Ecto neural progenitor cell (in vitro differentiated cells): Measurements from ENCODE around the gene CD109.
"Not testable (repeated sequence)": the region's sequence is repeated elsewhere in the genome, so short reads cannot be mapped to it uniquely, and the experiment has no call there.

Source experiments
- DNase-seq: peaks from one replicate; pipeline ENCODE4 v3.0.0-alpha.2; 2018; ENCODE audit warnings: low spot score

The CD109 gene

DNA sequence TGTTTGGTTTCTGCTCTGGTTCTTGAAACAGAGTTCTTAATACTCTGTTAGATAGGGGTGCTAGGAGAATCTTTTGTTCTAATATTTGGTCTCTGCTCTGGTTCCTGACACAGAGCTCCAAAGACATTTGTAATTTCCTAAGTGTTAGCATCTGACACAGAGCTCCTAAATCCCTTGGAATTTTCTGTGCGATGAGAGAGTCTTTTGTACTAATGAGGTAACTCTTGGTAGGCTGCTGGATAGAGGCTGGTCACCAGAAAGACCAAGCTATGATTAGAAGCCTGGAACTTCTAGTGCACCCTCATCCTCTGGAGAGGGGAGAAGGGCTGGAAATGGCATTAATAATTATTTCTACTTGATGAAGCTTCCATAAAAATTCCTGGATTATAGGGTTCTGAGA is 7.7 kb upstream of the CD109 start:
- no peak for DNase-seq

GRCh38 chr6:73690056-73690455 is 5.9 kb upstream of the CD109 start:
- DNase-seq, result no peak

DNA sequence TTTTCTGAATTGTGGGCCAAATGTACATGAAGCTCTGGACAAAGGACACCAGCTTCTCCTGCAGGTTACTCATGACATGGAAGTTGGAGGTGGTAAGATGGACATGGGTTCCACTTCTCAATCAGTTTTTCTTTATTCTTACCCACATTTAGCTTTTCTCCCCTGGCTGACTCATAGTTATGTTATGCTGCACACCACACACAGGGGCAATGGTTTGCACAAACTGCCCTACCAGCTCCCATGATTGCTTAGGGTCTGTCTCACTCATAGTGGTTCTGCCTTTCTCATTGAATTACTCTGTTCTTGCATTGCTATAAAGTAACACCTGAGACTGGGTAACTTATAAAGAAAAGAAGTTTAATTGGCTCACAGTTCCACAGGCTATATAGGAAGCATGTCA is 4.5 kb upstream of the CD109 start:
- DNase-seq, result no peak

DNA sequence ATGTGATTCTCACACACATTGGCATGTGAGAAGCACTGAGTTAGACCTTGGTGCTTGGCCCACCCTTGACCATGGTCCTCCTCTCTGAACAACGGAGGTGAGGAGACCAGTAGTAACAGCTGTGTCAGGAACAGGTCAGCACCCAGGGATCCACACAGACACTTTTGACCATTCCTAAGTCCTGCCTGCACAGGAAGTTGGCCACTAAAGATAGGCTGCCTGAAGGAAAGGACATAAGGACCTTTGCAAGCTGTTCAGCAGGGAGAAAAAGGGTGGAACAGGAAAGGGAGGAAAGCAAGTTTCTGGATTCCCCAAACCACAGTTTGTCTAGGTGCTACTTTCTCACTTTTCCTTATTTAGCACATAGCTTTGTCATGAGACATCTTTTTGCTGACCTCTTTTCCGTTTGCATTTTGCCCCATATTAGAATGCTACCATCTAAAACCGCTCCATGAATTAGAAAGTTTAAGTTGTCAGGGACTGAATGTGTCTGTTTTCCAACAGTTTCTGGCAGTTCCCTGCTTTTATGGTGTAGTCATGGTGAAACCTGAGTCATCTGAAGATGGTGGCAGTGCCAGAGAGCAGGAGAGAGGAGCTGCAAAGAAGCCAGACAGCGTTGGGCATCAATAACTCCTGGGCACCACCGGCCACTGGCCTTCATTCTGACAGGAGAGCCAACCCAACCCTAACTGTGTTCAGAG is 1.1 kb upstream of the CD109 start:
- no peak for DNase-seq

- no peak for DNase-seq
Observed at GRCh38 chr6:73696966-73697655, 1.1 kb downstream of the CD109 start.

DNA sequence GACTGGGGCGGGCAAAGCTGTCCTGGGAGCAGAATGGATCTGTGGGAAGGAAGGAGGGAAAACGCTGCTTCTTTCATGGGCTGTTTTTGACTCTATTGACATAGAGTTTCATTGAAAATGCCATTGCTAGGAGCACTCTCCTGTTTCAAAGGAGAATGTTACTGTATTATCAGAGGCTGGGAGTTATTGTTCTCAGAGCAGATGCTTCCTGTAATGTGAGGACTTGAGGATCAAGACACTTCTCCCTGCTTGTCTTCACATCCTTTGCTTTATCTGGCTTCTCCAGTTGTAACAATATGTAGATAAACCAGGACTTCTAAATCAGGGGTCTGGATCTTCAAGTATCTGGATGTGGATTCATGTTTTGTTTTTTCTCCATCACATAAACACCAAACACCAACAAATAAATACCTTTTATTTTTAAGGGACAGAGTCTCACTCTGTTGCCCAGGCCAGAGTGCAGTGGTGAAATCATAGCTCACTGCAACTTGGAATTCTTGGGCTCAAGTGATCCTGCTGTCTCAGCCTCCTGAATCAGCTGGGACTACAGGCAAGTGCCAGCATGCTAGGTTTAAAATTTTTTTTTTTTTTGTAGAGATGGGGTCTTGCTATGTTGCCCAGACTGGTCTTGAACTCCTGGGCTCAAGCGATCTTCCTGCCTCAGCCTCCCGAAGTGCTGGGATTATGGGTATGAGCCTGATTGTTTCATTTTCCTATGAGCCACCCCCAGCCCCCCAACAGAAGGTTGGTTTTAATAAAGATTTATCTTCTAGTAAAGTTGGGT is 3.9 kb downstream of the CD109 start:
- no peak for DNase-seq

GRCh38 chr6:73702444-73702843 is 6.4 kb downstream of the CD109 start:
- no peak for DNase-seq

GRCh38 chr6:73703466-73703865 is 7.5 kb downstream of the CD109 start:
- DNase-seq, result no peak

- no peak for DNase-seq
Observed at GRCh38 chr6:73704260-73704659, 8.3 kb downstream of the CD109 start.

DNA sequence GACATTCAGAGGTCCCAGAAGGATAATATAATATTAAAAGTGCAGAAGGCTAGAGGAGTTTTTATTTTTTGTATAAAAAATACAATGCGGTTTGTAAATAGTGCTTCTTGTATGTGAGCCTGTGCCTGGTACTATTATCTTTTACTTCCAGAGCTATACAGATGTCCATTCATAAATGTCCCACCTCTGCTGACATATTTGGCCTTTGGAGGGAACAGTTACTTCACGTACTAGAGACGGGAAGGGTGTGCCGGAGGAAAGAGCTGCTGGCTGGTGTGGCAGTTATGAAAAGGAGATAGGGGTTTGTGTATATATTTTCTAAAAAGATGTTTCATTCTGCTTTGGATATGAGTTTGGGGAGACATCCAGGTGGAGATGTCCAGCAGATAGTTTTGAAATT is 8.8 kb downstream of the CD109 start:
- no peak for DNase-seq

DNA sequence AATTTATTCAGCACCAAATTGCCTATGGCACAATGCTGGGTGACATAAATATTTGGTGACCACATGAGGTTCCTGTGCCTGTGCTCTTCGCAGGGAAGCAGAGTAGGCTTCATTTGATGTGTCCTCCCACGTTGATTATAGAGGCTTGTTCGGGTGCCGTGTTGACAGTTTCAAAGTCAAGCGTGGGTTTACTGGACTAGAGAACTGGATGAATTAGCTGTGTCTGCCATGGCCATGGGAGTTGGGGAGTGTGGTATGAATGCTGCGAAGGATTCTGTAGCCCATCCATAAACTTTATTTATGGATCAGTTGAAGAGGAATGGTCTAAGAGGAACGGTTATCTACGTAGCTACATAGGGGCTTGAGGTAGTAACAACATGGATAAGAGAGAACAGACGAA is 11.0 kb downstream of the CD109 start:
- no peak for DNase-seq

GRCh38 chr6:73710470-73710869 is 14.5 kb downstream of the CD109 start:
- DNase-seq, result no peak

GRCh38 chr6:73710948-73711347 is 14.9 kb downstream of the CD109 start:
- DNase-seq, result no peak

- no peak for DNase-seq
Observed at GRCh38 chr6:73712535-73713173, 16.7 kb downstream of the CD109 start.

GRCh38 chr6:73713426-73714147 is 17.6 kb downstream of the CD109 start:
- DNase-seq, result no peak

GRCh38 chr6:73715111-73715508 is 19.1 kb downstream of the CD109 start:
- DNase-seq, result not testable (repeated sequence)

GRCh38 chr6:73719046-73719445 is 23.0 kb downstream of the CD109 start:
- no peak for DNase-seq

DNA sequence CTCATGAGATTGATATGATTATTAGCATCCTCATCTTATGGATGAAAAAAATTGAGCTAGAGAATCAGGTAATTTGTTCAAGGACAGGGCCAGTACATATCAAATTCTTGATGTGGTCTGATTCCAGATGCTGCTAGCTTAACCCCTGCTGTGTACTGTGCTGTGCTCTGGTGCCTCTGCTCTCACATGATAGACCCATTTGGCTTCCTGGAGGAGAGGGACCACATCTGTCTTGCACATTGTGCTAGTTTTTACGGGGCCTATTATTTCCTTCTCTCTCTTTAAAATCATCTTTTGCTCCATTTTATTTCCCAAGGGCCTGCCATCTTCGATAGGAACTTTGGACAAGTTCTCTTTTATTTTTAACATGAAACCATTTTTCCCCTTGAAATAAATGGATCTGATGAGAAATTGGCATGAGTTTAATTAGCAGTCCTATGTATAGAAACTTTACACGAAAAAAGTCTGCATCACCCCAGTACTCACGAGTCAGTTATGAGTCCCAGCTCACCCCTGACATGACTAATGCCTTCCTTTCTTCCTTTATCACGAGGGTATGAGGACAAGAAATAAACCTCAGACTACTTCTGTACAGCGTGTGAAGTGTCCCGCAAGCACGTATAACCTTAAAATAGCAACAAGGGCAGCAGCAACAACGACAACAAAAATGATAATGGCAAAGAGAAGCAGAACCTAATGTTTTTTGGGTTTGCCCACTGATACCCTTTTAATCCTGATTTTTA is 26.5 kb downstream of the CD109 start:
- no peak for DNase-seq

GRCh38 chr6:73723480-73723879 is 27.5 kb downstream of the CD109 start:
- not testable (repeated sequence) for DNase-seq

DNA sequence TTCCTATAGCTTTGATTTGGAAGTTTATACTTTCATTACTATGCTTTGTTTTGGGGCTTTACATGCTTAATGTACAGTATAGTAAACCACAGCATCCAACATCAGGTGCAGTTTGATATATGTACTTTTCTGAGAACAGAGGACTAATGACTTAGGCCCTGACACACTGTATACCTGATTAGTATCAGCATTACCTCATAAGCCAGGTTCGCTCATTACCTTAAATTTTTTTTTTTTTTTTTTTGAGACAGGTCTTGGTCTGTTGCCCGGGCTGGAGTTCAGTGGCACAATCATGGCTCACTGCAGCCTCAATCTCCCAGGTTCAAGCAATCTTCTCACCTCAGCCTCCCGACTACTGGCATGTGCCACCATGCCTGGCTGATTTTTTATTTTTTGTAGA is 28.4 kb downstream of the CD109 start:
- DNase-seq, result no peak

GRCh38 chr6:73725192-73725591 is 29.2 kb downstream of the CD109 start:
- DNase-seq, result not testable (repeated sequence)
